HG03558 (cell line): ENCODE data around the gene TARS2.
A peak's percentile ranks its signal among the peaks of the same experiment; 100 is the strongest.

ENCODE experiments used
- ATAC-seq: cut with Tn5 transposase; IDR thresholded peaks from one replicate; pipeline ENCODE4 v1.9.1; 2021; ENCODE audit warnings: moderate number of reproducible peaks; ENCODE audit not compliant: unreplicated experiment; ENCODE audit errors: extremely low read depth

The TARS2 gene

GRCh38 chr1:150507912-150508864, 21.0 kb downstream of the TARS2 start, which contains the start of gene ECM1:
Gene ECM1 (plus strand): TSS chr1:150508109. CDS start chr1:150508210, 101 bp downstream.
- no peak for ATAC-seq

- ATAC-seq: no peak
Observed at GRCh38 chr1:150508982-150509381, 21.8 kb downstream of the TARS2 start.

- no peak for ATAC-seq
Observed at GRCh38 chr1:150511551-150511950, 24.3 kb downstream of the TARS2 start.

- no peak for ATAC-seq
Observed at GRCh38 chr1:150511985-150512660, 24.9 kb downstream of the TARS2 start.

GRCh38 chr1:150512846-150513245, 25.6 kb downstream of the TARS2 start:
- no peak for ATAC-seq

- ATAC-seq: no peak
Observed at GRCh38 chr1:150513351-150513791, 26.2 kb downstream of the TARS2 start.

GRCh38 chr1:150514260-150514659, 27.0 kb downstream of the TARS2 start:
- ATAC-seq: no peak

- ATAC-seq: no peak
Observed at GRCh38 chr1:150514913-150515327, 27.7 kb downstream of the TARS2 start.

- peak; percentile 86 for ATAC-seq
Observed at GRCh38 chr1:150515328-150516049, 28.3 kb downstream of the TARS2 start, which contains the start of gene FALEC. Gene FALEC (plus strand): TSS chr1:150515752.

- no peak for ATAC-seq
Observed at GRCh38 chr1:150516050-150516591, 28.9 kb downstream of the TARS2 start.

- no peak for ATAC-seq
Observed at GRCh38 chr1:150516616-150517015, 29.4 kb downstream of the TARS2 start.

GRCh38 chr1:150521196-150521968, 34.2 kb downstream of the TARS2 start:
- no peak for ATAC-seq

GRCh38 chr1:150525348-150525747, 38.1 kb downstream of the TARS2 start:
- no peak for ATAC-seq

- ATAC-seq: no peak
Observed at GRCh38 chr1:150528196-150528595, 41.0 kb downstream of the TARS2 start.

GRCh38 chr1:150529017-150529416, 41.8 kb downstream of the TARS2 start:
- no peak for ATAC-seq

- ATAC-seq: no peak
Observed at GRCh38 chr1:150530491-150531159, 43.4 kb downstream of the TARS2 start.

- no peak for ATAC-seq
Observed at GRCh38 chr1:150532860-150533259, 45.6 kb downstream of the TARS2 start.

- no peak for ATAC-seq
Observed at GRCh38 chr1:150534002-150534401, 46.8 kb downstream of the TARS2 start.
